Measurements from ENCODE around the gene SLC25A39. TPM values are rescaled to one million over a fixed set of nuclear protein-coding genes. Genes with fewer than 3 reads are reported as not detected.

Gene SLC25A39
- total RNA-seq, 3 donors from 2014 or later (not counting 1 experiment from before 2014, with no cell fraction given), result 82.4 to 105 (median 97.9) TPM

DNA sequence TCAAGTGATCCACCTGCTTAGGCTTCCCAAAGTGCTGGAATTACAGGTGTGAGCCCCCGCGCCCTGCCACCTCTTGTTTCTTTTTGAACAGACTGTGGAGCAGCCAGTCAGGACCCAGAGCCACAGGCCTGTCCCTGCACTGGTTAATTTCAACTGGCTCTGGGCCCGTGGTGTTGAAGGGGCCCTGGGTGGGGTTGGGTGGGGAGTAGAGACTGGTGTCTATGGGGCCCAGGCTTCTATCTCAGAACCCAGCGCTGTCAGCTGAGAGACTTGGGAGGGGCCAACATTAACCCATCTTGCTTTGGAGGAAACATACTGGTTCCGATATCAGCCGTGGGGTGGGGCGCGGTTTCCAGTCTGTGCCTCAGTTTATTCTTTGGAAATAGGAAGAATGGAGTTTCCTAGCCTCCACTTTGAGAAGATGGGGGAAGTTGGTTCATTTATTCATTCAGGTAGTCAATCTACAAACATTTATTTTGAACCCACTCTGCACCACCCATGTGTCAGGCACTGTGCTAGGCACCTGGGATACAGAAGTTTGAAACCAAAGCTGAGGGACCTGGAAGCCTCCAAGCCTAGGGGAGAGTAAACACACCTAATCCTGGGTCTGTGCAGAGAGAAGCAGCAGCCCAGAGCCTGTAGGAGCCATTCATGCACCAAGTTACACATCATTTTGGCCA is 41.1 kb downstream of the SLC25A39 start:
- no peaks in the 10 kb centered on the region for H3K9me3 Mint-ChIP-seq
- peaks cover 14 to 21% of the 10 kb centered on the region in 2 donors for H3K4me1 Mint-ChIP-seq
- Histone ChIP-seq H3K4me3 (ENCODE audit: low read length) (no peak overlapping the region), H3K27ac (ENCODE audit: low read length) (no peak overlapping the region), H3K4me1 (ENCODE audit: control insufficient read depth, insufficient read depth, low read length) (peaks cover 28% of the 10 kb centered on the region), H3K9me3 (ENCODE audit: control insufficient read depth, insufficient read depth, low read length) (no peaks in the 10 kb centered on the region), H3K27me3 (ENCODE audit: control insufficient read depth, insufficient read depth, low read length) (no peaks in the 10 kb centered on the region), H3K36me3 (ENCODE audit: control insufficient read depth, insufficient read depth, low read length) (no peaks in the 10 kb centered on the region)
- TF ChIP-seq, protein P1, sequence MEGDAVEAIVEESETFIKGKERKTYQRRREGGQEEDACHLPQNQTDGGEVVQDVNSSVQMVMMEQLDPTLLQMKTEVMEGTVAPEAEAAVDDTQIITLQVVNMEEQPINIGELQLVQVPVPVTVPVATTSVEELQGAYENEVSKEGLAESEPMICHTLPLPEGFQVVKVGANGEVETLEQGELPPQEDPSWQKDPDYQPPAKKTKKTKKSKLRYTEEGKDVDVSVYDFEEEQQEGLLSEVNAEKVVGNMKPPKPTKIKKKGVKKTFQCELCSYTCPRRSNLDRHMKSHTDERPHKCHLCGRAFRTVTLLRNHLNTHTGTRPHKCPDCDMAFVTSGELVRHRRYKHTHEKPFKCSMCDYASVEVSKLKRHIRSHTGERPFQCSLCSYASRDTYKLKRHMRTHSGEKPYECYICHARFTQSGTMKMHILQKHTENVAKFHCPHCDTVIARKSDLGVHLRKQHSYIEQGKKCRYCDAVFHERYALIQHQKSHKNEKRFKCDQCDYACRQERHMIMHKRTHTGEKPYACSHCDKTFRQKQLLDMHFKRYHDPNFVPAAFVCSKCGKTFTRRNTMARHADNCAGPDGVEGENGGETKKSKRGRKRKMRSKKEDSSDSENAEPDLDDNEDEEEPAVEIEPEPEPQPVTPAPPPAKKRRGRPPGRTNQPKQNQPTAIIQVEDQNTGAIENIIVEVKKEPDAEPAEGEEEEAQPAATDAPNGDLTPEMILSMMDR (IDR thresholded peaks at IDR 0.05), result no peak
- WGBS (ENCODE audit: insufficient coverage), result 89% methylated on average over 8 of the region's 8 CpGs
- H3K4me3 Mint-ChIP-seq, result no peak overlapping the region
- intact Hi-C loops (cut with micrococcal nuclease), result no loop called here
- no peak for ATAC-seq
- DNase-seq, result no peak
- H3K27me3 Mint-ChIP-seq (ENCODE audit: low read depth in 2 of 2), result peaks cover 5 to 9% of the 10 kb centered on the region in 2 donors
- H3K27ac Mint-ChIP-seq, result no peak overlapping the region
- H3K36me3 Mint-ChIP-seq, result no peaks in the 10 kb centered on the region

- no peaks in the 10 kb centered on the region for H3K27me3 Mint-ChIP-seq (ENCODE audit: low read depth in 2 of 2)
- no peak overlapping the region for H3K27ac Mint-ChIP-seq
- no peaks in the 10 kb centered on the region for H3K9me3 ChIP-seq (ENCODE audit: control insufficient read depth, insufficient read depth, low read length)
- no peaks in the 10 kb centered on the region for H3K9me3 Mint-ChIP-seq
- H3K36me3 ChIP-seq (ENCODE audit: control insufficient read depth, insufficient read depth, low read length), result no peaks in the 10 kb centered on the region
- intact Hi-C loops (cut with micrococcal nuclease), result no loop called here
- DNase-seq (no peak), ATAC-seq (no peak)
- H3K27ac ChIP-seq (ENCODE audit: low read length), result no peak overlapping the region
- H3K4me1 ChIP-seq (ENCODE audit: control insufficient read depth, insufficient read depth, low read length), result peaks cover 28% of the 10 kb centered on the region
- WGBS (ENCODE audit: insufficient coverage), result 69% methylated on average over 3 of the region's 3 CpGs
- TF ChIP-seq, protein P1 (IDR thresholded peaks at IDR 0.05), result no peak
- no peaks in the 10 kb centered on the region for H3K27me3 ChIP-seq (ENCODE audit: control insufficient read depth, insufficient read depth, low read length)
- H3K36me3 Mint-ChIP-seq, result no peaks in the 10 kb centered on the region
- no peak overlapping the region for H3K4me3 ChIP-seq (ENCODE audit: low read length)
- no peak overlapping the region for H3K4me3 Mint-ChIP-seq
- peaks cover 14 to 21% of the 10 kb centered on the region in 2 donors for H3K4me1 Mint-ChIP-seq
Measured at GRCh38 chr17:44282264-44282663, 42.4 kb downstream of the SLC25A39 start.

DNA sequence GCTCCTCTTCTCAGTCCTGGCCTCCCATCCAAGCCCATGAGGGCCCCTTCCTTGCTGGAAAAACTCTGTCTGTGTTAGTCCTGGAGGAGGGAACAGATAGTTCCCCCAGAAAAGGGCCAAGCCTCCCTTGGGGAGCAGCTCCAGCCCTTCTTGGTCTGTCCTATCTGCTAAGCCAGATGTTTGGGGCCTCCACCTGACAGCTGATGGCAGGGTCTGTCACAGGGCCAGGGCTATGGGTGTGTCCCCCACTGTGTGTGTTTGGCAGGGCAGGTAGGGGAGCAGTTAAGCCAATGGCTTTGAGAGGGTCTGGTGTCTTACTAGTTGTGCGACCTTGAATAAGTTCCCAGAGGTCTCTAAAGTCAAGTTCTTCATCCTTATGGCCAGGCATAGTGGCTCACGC is 43.1 kb downstream of the SLC25A39 start:
- Mint-ChIP-seq H3K27me3 (ENCODE audit: low read depth in 2 of 2) (no peaks in the 10 kb centered on the region), H3K9me3 (no peaks in the 10 kb centered on the region), H3K36me3 (no peaks in the 10 kb centered on the region), H3K27ac (peak overlapping the region in 1 of 2 donors; percentile 62), H3K4me1 (peaks cover 14 to 21% of the 10 kb centered on the region in 2 donors), H3K4me3 (no peak overlapping the region)
- H3K36me3 ChIP-seq (ENCODE audit: control insufficient read depth, insufficient read depth, low read length), result no peaks in the 10 kb centered on the region
- no peak overlapping the region for H3K4me3 ChIP-seq (ENCODE audit: low read length)
- peaks cover 28% of the 10 kb centered on the region for H3K4me1 ChIP-seq (ENCODE audit: control insufficient read depth, insufficient read depth, low read length)
- TF ChIP-seq, protein P1 (IDR thresholded peaks at IDR 0.05), result no peak
- ATAC-seq, result no peak
- H3K9me3 ChIP-seq (ENCODE audit: control insufficient read depth, insufficient read depth, low read length), result no peaks in the 10 kb centered on the region
- WGBS (ENCODE audit: insufficient coverage), result 100% methylated on average over 2 of the region's 2 CpGs
- no peak overlapping the region for H3K27ac ChIP-seq (ENCODE audit: low read length)
- no peak for DNase-seq
- no peaks in the 10 kb centered on the region for H3K27me3 ChIP-seq (ENCODE audit: control insufficient read depth, insufficient read depth, low read length)
- intact Hi-C loops (cut with micrococcal nuclease), result no loop called here

All from natural killer cell (primary cell).